LoVo (cell line): Measurements from ENCODE around the gene SLC6A19.

Experiments
- DNase-seq: peaks from one replicate; pipeline ENCODE4 v3.0.0-alpha.2; 2016; ENCODE audit warnings: low spot score

The SLC6A19 gene

GRCh38 chr5:1180841-1181271 is 20.5 kb upstream of the SLC6A19 start:
- DNase-seq, result no peak

- no peak for DNase-seq
Observed at GRCh38 chr5:1181451-1182359, 19.7 kb upstream of the SLC6A19 start.

- no peak for DNase-seq
Observed at GRCh38 chr5:1182360-1182632, 19.1 kb upstream of the SLC6A19 start.

GRCh38 chr5:1182633-1183423 is 18.6 kb upstream of the SLC6A19 start:
- DNase-seq, result no peak

GRCh38 chr5:1183424-1184162 is 17.8 kb upstream of the SLC6A19 start:
- no peak for DNase-seq

GRCh38 chr5:1184163-1184470 is 17.3 kb upstream of the SLC6A19 start:
- no peak for DNase-seq

- no peak for DNase-seq
Observed at GRCh38 chr5:1184481-1184880, 16.9 kb upstream of the SLC6A19 start.

GRCh38 chr5:1185038-1185627 is 16.3 kb upstream of the SLC6A19 start:
- DNase-seq, result no peak

GRCh38 chr5:1185629-1186350 is 15.6 kb upstream of the SLC6A19 start:
- DNase-seq, result no peak

GRCh38 chr5:1186351-1187233 is 14.8 kb upstream of the SLC6A19 start:
- DNase-seq, result no peak

GRCh38 chr5:1187234-1187949 is 14.0 kb upstream of the SLC6A19 start:
- DNase-seq, result no peak

GRCh38 chr5:1187950-1188334 is 13.5 kb upstream of the SLC6A19 start:
- DNase-seq, result no peak

GRCh38 chr5:1188464-1188863 is 12.9 kb upstream of the SLC6A19 start:
- no peak for DNase-seq

- DNase-seq, result no peak
Observed at GRCh38 chr5:1189269-1189668, 12.1 kb upstream of the SLC6A19 start.

- no peak for DNase-seq
Observed at GRCh38 chr5:1190278-1190677, 11.1 kb upstream of the SLC6A19 start.

- DNase-seq, result no peak
Observed at GRCh38 chr5:1190837-1191239, 10.6 kb upstream of the SLC6A19 start.

GRCh38 chr5:1192971-1193590 is 8.3 kb upstream of the SLC6A19 start:
- no peak for DNase-seq

GRCh38 chr5:1193591-1193985 is 7.8 kb upstream of the SLC6A19 start:
- no peak for DNase-seq

- no peak for DNase-seq
Observed at GRCh38 chr5:1194378-1194777, 7.0 kb upstream of the SLC6A19 start.

- no peak for DNase-seq
Observed at GRCh38 chr5:1195439-1195838, 6.0 kb upstream of the SLC6A19 start.
